HFFc6 (cell line): ENCODE data around the gene SWAP70. TPM values are rescaled to one million over a fixed set of nuclear protein-coding genes. Genes with fewer than 3 reads are reported as not detected.

Source experiments
- DNase-seq: peaks from one replicate; pipeline ENCODE4 v3.0.0-alpha.2; 2018
- H3K27ac Mint-ChIP-seq: 2 replicates; pipeline ENCODE4 v1.8.0; 2020; ENCODE audit warnings: mild to moderate bottlenecking, mixed read lengths
- H3K27me3 Mint-ChIP-seq: 2 replicates; pipeline ENCODE4 v1.8.0; 2021; ENCODE audit warnings: mild to moderate bottlenecking, moderate library complexity, mixed read lengths; ENCODE audit not compliant: insufficient read depth
- H3K36me3 Mint-ChIP-seq: 2 replicates; pipeline ENCODE4 v1.8.0; 2021; ENCODE audit warnings: low read depth, mixed read lengths
- H3K4me1 Mint-ChIP-seq: 2 replicates; pipeline ENCODE4 v1.8.0; 2020; ENCODE audit warnings: low read depth, mixed read lengths
- H3K4me3 Mint-ChIP-seq: 2 replicates; pipeline ENCODE4 v1.8.0; 2020; ENCODE audit warnings: mild to moderate bottlenecking, moderate library complexity, mixed read lengths
- H3K9me3 Mint-ChIP-seq: 2 replicates; pipeline ENCODE4 v1.8.0; 2020; ENCODE audit warnings: mild to moderate bottlenecking, mixed read lengths
- CTCF ChIP-seq: fragments of 200-600 bp; sonication (generic); IDR thresholded peaks from 2 replicates; pipeline ENCODE4 v1.5.0; 2021; ENCODE audit warnings: antibody characterized with exemption, mild to moderate bottlenecking
- total RNA-seq, 6 experiments: library from RNA; stranded (reverse); fragmentation: NEBNext Ultra II Directional; extraction: Animal tissue kit (Norgen Biotek cat#: 25700); gene quantifications; 2 replicates in 1 of 6; 3 replicates in 5 of 6; pipeline ENCODE4 v1.2.3, GENCODE V29; 2021

SWAP70 gene
- total RNA-seq, 6 experiments from 2014 or later, result 32.0 to 44.6 (median 37.0) TPM

GRCh38 chr11:9756878-9757277 is 93.0 kb downstream of the SWAP70 start:
- 0 out of 2 replicates have a peak overlapping the region, but pooled peaks have one; percentile 24 for H3K27ac Mint-ChIP-seq
- H3K36me3 Mint-ChIP-seq, result peaks cover 8% of the 10 kb centered on the region
- peaks cover 6% of the 10 kb centered on the region for H3K27me3 Mint-ChIP-seq
- no peak overlapping the region for H3K4me3 Mint-ChIP-seq
- H3K9me3 Mint-ChIP-seq, result no peaks in the 10 kb centered on the region
- no peak for DNase-seq
- peaks cover 92% of the 10 kb centered on the region for H3K4me1 Mint-ChIP-seq
- no peak for TF ChIP-seq CTCF

- Mint-ChIP-seq H3K4me1 (peaks cover 92% of the 10 kb centered on the region), H3K36me3 (peaks cover 19% of the 10 kb centered on the region), H3K9me3 (no peaks in the 10 kb centered on the region), H3K27me3 (peaks cover 6% of the 10 kb centered on the region), H3K4me3 (peak overlapping the region; percentile 75), H3K27ac (peak overlapping the region; percentile 76)
- DNase-seq, result peak; percentile 52
- TF ChIP-seq CTCF, result peak; percentile 94
Measured at GRCh38 chr11:9757809-9758636, 94.1 kb downstream of the SWAP70 start.

GRCh38 chr11:9758637-9759518 is 95.0 kb downstream of the SWAP70 start:
- peak overlapping the region; percentile 85 for H3K4me3 Mint-ChIP-seq
- peak; percentile 36 for DNase-seq
- TF ChIP-seq CTCF, result no peak

GRCh38 chr11:9759519-9760192 is 95.8 kb downstream of the SWAP70 start:
- peak overlapping the region; percentile 85 for H3K4me3 Mint-ChIP-seq
- no peaks in the 10 kb centered on the region for H3K9me3 Mint-ChIP-seq
- H3K36me3 Mint-ChIP-seq, result peaks cover 24% of the 10 kb centered on the region
- H3K27ac Mint-ChIP-seq, result peak overlapping the region; percentile 98
- peaks cover 85% of the 10 kb centered on the region for H3K4me1 Mint-ChIP-seq
- peaks cover 6% of the 10 kb centered on the region; the same call in 1 of the 2 replicates for H3K27me3 Mint-ChIP-seq
- peak; percentile 99 for DNase-seq
- TF ChIP-seq CTCF, result no peak

More at GRCh38 chr11:9758637-9759518, 95.0 kb downstream of the SWAP70 start:
- Mint-ChIP-seq H3K9me3 (no peaks in the 10 kb centered on the region), H3K27ac (peak overlapping the region; percentile 98), H3K27me3 (peaks cover 6% of the 10 kb centered on the region; the same call in 1 of the 2 replicates), H3K36me3 (peaks cover 20% of the 10 kb centered on the region), H3K4me1 (peaks cover 88% of the 10 kb centered on the region)

GRCh38 chr11:9760193-9760575 is 96.3 kb downstream of the SWAP70 start:
- no peak for TF ChIP-seq CTCF
- H3K27me3 Mint-ChIP-seq, result peaks cover 6% of the 10 kb centered on the region; the same call in 1 of the 2 replicates
- peaks cover 86% of the 10 kb centered on the region for H3K4me1 Mint-ChIP-seq
- peak overlapping the region; percentile 98 for H3K27ac Mint-ChIP-seq
- H3K36me3 Mint-ChIP-seq, result peaks cover 29% of the 10 kb centered on the region
- no peaks in the 10 kb centered on the region for H3K9me3 Mint-ChIP-seq
- peak overlapping the region; percentile 85 for H3K4me3 Mint-ChIP-seq
- DNase-seq, result peak; percentile 87
